T1000 (cell line): ENCODE results near the gene ERFE.
A peak's percentile ranks its signal among the peaks of the same experiment; 100 is the strongest.

Experiments
- DNase-seq: peaks from one replicate; lab custom pipeline; 2025; ENCODE audit warnings: mixed read lengths; lab: John Stamatoyannopoulos, UW

The ERFE gene

GRCh38 chr2:238139196-238140039, 19.4 kb upstream of the ERFE start:
- DNase-seq, result no peak

- no peak for DNase-seq
Observed at GRCh38 chr2:238140040-238140439, 18.7 kb upstream of the ERFE start.

GRCh38 chr2:238140721-238141540, 17.8 kb upstream of the ERFE start:
- DNase-seq, result no peak

GRCh38 chr2:238141541-238142318, 17.0 kb upstream of the ERFE start:
- peak; percentile 37 for DNase-seq

- DNase-seq, result no peak
Observed at GRCh38 chr2:238142382-238143205, 16.2 kb upstream of the ERFE start.

- peak; percentile 73 for DNase-seq
Observed at GRCh38 chr2:238143239-238143951, 15.4 kb upstream of the ERFE start.

- DNase-seq, result no peak
Observed at GRCh38 chr2:238144262-238144661, 14.5 kb upstream of the ERFE start.

- no peak for DNase-seq
Observed at GRCh38 chr2:238145046-238145445, 13.7 kb upstream of the ERFE start.

GRCh38 chr2:238145851-238146250, 12.9 kb upstream of the ERFE start:
- DNase-seq, result no peak

- DNase-seq, result no peak
Observed at GRCh38 chr2:238146884-238147544, 11.8 kb upstream of the ERFE start.

GRCh38 chr2:238148981-238149380, 9.8 kb upstream of the ERFE start:
- no peak for DNase-seq

GRCh38 chr2:238149841-238150572, 8.8 kb upstream of the ERFE start:
- no peak for DNase-seq

- no peak for DNase-seq
Observed at GRCh38 chr2:238150686-238151085, 8.1 kb upstream of the ERFE start.

GRCh38 chr2:238151205-238151604, 7.6 kb upstream of the ERFE start:
- no peak for DNase-seq

GRCh38 chr2:238151628-238152235, 7.0 kb upstream of the ERFE start:
- no peak for DNase-seq

GRCh38 chr2:238152771-238153688, 5.7 kb upstream of the ERFE start:
- DNase-seq, result no peak

- no peak for DNase-seq
Observed at GRCh38 chr2:238154570-238154969, 4.2 kb upstream of the ERFE start.
